Measurements from ENCODE around the gene GATA3.
A peak's percentile ranks its signal among the peaks of the same experiment; 100 is the strongest.
"Not testable (repeated sequence)": the region's sequence is repeated elsewhere in the genome, so short reads cannot be mapped to it uniquely, and the experiment has no call there.

The GATA3 gene

GRCh38 chr10:8054494-8055407, at the start of gene GATA3:
TSS of gene GATA3 (plus strand) at chr10:8054688. CDS start at chr10:8055656, 968 bp downstream.
- DNase-seq (ENCODE audit: low read depth in 2 of 3, low spot score in 1 of 3): peak; percentile 67 to 80 (median 70)

DNA sequence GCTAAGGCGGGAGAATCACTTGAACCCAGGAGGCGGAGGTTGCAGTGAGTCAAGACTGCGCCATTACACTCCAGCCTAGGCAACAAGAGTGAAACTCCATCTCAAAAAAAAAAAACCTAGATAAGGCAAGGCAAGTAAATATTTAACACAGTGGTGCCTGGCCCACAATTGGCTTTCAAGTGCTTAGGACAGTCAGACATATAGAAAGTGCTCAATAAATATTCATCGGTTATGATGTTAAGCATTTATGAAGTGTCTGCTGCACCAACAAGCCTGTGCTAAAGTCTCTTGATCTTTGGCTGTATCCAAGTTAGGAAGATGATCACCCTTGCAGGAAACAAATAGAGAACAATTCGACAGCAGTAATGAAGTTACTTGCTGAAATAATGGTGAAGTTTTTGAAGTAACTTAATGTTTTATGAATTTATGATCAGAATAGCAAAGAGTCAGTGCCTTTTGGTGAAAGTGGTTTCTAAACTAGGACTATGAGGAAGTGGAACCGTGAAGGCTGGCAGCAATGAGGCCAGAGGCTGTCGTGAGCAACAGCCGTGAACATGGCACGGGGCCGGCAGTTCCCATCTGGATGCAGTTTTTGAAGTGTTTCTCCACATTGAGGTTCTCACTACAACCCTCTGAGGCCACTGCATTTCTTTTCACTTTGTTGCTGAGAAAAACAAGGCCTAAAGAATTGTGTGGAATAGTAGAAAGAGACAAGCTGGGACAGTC, 48.1 kb upstream of the GATA3 start:
- DNase-seq (ENCODE audit: low read depth in 2 of 3, low spot score in 1 of 3): no peak

GRCh38 chr10:8009031-8009430, 45.5 kb upstream of the GATA3 start:
- DNase-seq (ENCODE audit: low read depth in 2 of 3, low spot score in 1 of 3): no peak

DNA sequence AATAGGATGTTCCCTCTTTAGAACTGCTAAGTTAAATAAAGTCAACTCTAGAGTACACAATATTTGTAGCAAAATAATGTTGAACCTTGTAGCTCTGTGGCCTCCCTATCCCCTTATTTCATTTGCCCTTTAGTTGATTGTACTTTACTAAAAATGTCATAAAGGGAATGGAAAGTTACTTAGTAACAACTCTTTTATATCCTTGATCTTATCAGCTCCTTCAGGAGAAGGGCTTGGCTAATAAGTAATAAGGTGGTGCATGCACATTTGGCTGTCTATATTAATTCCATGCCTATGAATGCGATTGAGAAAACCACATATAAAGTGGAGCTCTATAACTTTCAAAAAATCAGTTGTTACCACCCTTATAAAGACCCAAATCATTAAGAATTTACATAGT, 41.5 kb upstream of the GATA3 start:
- DNase-seq (ENCODE audit: low read depth in 2 of 3, low spot score in 1 of 3): no peak

- no peak for DNase-seq (ENCODE audit: low read depth in 2 of 3, low spot score in 1 of 3)
Measured at GRCh38 chr10:8013619-8014018, 40.9 kb upstream of the GATA3 start.

DNA sequence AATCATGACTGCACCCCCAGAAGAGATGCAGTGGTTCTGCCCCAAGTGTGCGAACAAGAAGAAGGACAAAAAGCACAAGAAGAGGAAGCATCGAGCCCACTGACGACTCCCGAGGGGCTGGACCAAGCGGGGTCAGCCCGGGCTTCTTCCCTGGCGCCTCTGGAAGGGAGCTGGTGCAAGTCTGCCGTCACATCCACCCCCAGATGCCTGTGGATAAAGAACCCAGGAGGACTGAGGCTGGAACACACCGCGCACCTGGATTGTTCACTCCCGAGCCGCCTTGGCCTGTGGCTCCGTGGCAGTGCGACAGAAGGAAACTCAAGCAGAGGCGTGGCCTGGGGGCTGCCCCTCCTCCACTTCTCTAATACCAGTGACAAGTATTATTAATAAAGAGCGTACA, 39.8 kb upstream of the GATA3 start:
- DNase-seq (ENCODE audit: low read depth in 2 of 3, low spot score in 1 of 3): no peak

DNA sequence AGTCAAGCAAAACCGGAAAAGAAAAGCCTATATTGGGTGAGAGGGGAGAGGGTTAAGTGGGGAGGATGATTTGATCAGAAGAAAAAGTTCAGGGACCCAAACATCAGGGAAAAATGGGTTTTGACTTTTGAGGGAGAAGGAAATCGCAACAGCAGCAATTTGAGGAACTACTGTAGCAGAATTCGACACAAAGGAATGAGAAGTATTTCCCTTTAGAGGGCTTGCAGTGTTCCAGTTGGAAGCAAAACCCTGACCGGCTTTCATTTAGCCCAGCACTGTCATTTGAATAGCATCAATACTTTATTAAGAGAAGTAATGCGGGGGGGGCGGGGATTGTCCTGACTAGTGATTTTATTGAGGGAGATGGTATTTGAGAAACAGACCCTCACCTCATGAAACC, 37.2 kb upstream of the GATA3 start:
- DNase-seq (ENCODE audit: low read depth in 2 of 3, low spot score in 1 of 3): no peak

DNA sequence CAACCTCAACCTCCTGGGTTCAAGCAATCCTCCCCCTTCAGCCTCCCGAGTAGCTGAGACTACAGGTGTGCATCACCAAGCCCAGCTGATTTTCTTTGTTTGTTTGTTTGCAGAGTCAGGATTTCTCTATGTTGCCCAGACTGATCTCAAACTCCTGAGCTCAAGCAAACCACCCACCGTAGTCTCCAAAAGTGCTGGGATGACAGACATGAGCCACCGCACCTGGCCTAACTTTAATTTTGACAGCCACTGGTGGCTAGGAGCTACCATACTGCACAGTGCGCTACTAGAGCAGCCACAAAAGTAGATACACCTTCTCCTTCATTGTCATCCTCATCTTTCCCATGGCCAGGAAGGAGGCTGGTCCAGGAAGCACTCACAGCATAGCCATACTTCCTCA, 31.2 kb upstream of the GATA3 start:
- DNase-seq (ENCODE audit: low read depth in 2 of 3, low spot score in 1 of 3): no peak

- no peak for DNase-seq (ENCODE audit: low read depth in 2 of 3, low spot score in 1 of 3)
Measured at GRCh38 chr10:8023851-8024250, 30.6 kb upstream of the GATA3 start.

GRCh38 chr10:8026349-8027259, 27.9 kb upstream of the GATA3 start:
- DNase-seq (ENCODE audit: low read depth in 2 of 3, low spot score in 1 of 3): no peak

DNA sequence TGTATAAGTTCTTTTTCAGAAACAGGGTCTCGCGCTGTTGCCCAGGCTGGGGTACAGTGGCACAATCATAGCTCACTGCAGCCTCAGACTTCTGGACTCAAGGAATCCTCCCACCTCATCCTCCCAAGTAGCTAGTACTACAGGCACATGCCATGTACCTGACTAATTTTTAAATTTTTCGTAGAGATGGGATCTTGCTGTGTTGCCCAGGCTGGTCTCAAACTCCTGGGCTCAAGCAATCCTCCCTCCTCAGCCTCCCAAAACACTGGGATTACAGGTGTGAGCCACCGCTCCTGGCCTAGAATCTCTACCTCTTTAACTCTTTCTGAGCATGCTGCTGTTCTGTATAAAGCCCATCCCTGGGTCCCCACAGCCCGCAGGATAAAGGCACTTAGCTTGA, 23.3 kb upstream of the GATA3 start:
- DNase-seq (ENCODE audit: low read depth in 2 of 3, low spot score in 1 of 3): not testable (repeated sequence)

DNA sequence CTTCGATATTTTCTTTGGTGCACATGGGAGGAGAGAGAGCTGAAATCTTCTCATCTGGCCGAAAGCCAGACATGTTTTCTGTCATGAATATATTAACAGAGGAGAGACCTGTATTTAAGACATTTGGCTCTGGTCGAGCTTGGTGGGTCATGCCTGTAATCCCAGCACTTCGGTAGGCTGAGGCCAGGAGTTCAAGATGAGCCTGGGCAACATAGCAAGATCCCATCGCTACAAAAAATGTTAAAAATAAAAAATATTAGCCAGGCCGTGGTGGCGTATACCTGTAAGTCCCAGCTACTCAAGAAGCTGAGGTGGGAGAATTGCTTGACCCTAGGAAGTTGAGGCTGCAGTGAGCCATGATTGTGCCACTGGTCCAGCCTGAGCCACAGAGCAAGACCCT, 21.9 kb upstream of the GATA3 start:
- no peak for DNase-seq (ENCODE audit: low read depth in 2 of 3, low spot score in 1 of 3)

DNA sequence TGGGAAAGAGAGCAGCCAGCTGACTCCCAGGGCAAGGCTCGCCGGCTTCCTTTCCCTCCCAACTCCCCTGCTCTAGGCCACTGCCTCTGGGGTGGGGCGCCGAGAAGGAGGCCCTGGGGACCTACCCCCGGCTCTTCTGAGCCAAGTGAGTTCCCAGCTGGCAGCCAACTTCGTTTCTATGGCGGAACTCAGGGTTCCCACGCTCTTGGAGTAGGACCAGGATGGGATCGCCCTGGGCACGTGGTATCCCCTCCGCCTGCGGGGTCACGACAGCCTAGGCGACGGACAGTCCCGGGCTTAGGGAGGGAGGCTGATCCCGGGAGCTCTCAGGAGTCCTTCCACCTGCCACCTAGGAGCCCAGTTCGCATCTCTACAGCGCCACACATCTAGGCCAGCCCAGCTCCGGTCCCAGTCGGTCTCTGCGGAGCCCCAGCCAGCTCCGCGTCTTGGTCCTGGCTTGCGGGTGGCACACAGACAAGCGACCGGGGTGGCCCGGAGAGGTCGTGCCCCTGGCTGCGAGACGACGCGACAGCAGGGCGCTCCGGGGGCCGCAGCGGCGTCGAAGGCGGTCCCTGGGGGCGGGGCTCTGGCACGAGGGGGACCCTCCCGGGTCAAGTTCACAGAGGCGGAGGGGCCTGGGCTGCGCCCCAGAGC, 20.5 kb upstream of the GATA3 start:
- no peak for DNase-seq (ENCODE audit: low read depth in 2 of 3, low spot score in 1 of 3)

GRCh38 chr10:8034466-8035005, 20.0 kb upstream of the GATA3 start:
- DNase-seq (ENCODE audit: low read depth in 2 of 3, low spot score in 1 of 3): no peak

DNA sequence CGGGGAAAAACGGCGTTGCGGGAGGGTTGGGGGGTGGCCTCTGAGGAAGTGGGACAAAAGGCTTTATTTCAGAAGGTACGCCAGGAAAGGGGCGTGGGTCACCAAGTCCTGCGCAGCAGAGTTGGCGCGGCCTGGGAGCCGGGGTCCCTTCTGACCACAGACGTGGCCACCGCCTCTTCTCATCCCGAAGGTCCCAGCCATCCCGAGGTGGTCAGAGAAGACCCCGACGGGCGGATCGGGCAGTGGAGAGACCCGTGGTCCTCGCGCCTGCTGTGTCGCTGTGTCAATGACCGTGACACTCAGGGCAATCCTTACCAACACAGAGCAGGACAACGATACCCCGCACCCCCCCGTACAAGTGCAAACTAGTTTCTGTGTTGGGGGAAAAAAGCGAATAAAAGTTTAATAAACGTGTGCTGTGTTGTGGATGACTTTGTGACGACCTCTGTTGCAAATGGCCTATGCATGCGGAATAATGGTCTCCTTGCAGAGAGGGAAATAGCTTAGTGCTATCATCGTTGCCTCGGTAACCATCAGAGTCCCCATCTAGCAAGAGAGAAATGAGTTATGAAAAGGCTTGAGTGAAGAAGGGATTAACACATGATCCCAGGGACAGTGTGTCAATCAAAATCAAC, 19.4 kb upstream of the GATA3 start:
- no peak for DNase-seq (ENCODE audit: low read depth in 2 of 3, low spot score in 1 of 3)

- DNase-seq (ENCODE audit: low read depth in 2 of 3, low spot score in 1 of 3): no peak
Measured at GRCh38 chr10:8035641-8036470, 18.6 kb upstream of the GATA3 start.

DNA sequence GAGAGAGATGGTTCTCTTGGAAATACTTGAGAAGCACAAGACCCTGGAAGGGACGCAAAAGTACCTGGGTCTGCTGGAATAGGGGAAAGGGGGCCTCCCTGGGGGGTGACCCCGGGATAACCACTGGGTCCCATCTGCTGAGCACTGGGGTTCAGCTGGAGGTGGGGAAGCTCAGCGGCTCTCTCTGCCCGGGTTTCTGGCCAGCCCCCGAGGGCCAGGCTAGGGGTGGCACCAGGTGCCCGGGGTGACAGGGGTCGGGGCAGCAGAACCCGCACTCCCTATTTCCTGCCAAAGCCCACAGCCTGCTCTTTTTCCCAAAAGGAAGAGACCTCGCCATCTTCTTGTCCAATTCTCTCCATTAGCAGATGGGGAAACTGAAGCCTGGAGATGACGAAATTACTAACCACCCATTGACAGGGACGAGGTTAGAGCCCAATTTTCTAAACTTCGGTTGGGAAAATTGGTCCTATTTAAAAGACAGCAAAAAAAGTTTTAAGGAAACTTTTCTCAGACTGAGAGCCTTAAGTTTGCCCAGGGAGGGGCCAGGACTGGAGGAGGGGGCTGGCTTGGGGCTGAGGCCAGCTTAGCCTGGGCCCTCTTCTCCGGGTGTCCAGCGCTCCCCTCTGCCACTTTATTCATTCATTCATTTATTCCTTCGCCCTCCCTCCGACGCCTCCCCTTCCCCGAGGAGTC, 17.8 kb upstream of the GATA3 start:
- no peak for DNase-seq (ENCODE audit: low read depth in 2 of 3, low spot score in 1 of 3)

DNA sequence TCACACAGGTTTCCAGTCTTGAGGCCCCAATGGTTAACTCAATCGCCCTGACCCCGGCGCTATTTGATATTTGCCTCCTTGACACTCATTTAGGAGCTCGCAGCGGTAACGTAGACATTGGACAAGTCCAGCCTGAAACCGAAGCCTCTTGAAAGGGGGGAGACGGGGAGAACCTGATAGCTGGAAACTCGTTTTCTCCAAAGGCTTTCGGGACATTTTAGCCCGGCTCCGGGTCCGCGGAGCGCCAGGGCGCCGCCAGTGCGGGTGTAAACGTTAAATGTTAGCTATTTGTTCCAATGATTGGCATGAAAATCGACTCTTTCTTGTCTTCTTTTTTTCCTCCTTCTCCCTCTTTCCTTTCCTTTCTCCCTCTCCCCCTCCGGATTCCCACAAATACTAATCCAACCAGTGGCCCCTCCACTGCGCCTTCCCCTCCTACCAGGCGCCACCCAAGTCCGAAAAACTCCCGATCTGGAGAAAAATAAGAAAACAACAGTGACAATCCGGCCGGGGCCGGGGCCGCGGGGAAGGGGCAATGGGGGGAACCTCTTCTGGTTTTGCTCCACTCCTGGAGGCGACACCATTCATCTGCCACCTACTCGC, 17.2 kb upstream of the GATA3 start:
- no peak for DNase-seq (ENCODE audit: low read depth in 2 of 3, low spot score in 1 of 3)
